ENCODE results near the gene DSCAML1. TPM values are rescaled to one million over a fixed set of nuclear protein-coding genes. Genes with fewer than 3 reads are reported as not detected.

DSCAML1 gene
- total and polyA plus RNA-seq, 5 donors from 2014 or later = 0.08 to 1.6 (median 0.30) TPM; not detected in 1

DNA sequence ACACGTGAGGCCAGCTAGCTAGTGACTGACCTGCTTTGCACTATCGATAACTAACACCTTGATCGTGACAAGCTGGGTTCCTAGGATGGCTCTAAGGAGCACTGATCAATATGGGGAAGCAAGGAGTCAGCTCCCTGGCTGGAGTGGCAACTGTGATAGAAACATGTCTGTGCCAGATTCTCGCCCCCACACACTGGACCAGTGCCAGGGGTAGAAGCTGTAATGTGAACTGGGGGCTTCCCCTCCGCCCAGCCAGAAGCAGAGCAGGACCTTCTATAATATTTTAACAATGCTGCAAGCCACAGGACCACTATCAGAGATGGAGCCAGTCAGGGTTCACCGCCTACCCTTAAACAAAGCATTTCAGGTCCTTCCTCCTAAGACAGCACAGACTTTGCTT, 96.5 kb downstream of the DSCAML1 start:
- peaks cover 3% of the 10 kb centered on the region for H3K27me3 ChIP-seq (ENCODE audit: control insufficient read depth, insufficient read depth, low read length)
- Mint-ChIP-seq H3K9me3 (no peaks in the 10 kb centered on the region), H3K4me1 (peaks cover 0 to 7% (median 2%) of the 10 kb centered on the region in 4 donors), H3K36me3 (no peaks in the 10 kb centered on the region), H3K27ac (no peak overlapping the region), H3K27me3 (no peaks in the 10 kb centered on the region), H3K4me3 (no peak overlapping the region)
- no peak overlapping the region for H3K4me3 ChIP-seq (ENCODE audit: low read depth, low read length)
- DNase-seq (no peak), ATAC-seq (ENCODE audit: low read depth in 2 of 2) (no peak)
- no peak overlapping the region for H3K27ac ChIP-seq (ENCODE audit: insufficient read depth, low read length, poor library complexity, severe bottlenecking)
- H3K36me3 ChIP-seq (ENCODE audit: control insufficient read depth, insufficient read depth, low read length) = no peaks in the 10 kb centered on the region
- H3K4me1 ChIP-seq (ENCODE audit: control insufficient read depth, insufficient read depth, low read length, poor library complexity, severe bottlenecking) = no peaks in the 10 kb centered on the region
- H3K9me3 ChIP-seq (ENCODE audit: control insufficient read depth in 2 of 2, low read length in 2 of 2) = no peaks in the 10 kb centered on the region

DNA sequence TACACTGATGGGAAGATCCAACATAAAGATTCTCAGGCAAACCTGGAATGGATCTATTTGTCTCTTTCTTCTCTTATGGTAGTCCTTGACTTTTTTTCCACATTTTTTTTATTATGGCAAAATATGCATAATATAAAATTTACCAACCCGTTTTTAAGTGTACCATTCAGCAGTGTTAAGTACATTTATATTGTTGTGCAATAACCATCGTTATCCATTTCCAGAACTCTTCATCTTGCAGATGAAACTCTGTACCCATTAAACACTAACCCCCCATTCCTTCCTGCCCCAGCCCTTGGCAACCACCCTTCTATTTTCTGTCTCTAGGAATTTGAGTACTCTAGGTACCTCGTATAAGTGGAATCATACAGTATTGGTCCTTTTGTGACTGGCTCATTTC, 99.7 kb downstream of the DSCAML1 start:
- DNase-seq = no peak
- Histone ChIP-seq H3K4me3 (ENCODE audit: low read depth, low read length) (no peak overlapping the region), H3K4me1 (ENCODE audit: control insufficient read depth, insufficient read depth, low read length, poor library complexity, severe bottlenecking) (no peaks in the 10 kb centered on the region), H3K9me3 (ENCODE audit: control insufficient read depth in 2 of 2, low read length in 2 of 2) (no peaks in the 10 kb centered on the region), H3K27me3 (ENCODE audit: control insufficient read depth, insufficient read depth, low read length) (no peaks in the 10 kb centered on the region), H3K36me3 (ENCODE audit: control insufficient read depth, insufficient read depth, low read length) (no peaks in the 10 kb centered on the region), H3K27ac (ENCODE audit: insufficient read depth, low read length, poor library complexity, severe bottlenecking) (no peak overlapping the region)
- Mint-ChIP-seq H3K4me3 (no peak overlapping the region), H3K27me3 (peaks cover 4% of the 10 kb centered on the region), H3K27ac (no peak overlapping the region), H3K36me3 (no peaks in the 10 kb centered on the region), H3K9me3 (no peaks in the 10 kb centered on the region), H3K4me1 (peaks cover 0 to 5% (median 2%) of the 10 kb centered on the region in 4 donors)
- ATAC-seq (ENCODE audit: low read depth in 2 of 2) = no peak

DNA sequence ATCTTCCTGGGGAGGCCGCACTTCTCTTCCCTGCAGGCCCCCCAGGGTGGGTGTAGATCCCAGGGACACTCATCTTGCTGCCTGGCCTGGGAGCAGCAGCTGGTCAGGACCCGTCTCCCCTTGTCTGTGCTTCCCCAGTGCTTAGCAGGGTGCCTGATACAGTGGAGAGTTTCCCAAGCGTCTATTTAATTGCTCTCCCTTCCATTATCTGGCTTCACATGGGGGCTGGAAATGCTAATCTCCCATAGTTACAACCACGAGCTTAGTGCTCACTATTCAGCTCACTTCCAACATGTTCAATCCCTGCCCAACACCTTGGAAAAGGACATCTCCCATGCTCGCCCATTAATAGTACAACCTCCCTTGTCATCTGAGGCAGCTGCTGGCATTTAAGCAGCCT, 100.5 kb downstream of the DSCAML1 start:
- Histone ChIP-seq H3K27ac (ENCODE audit: insufficient read depth, low read length, poor library complexity, severe bottlenecking) (no peak overlapping the region), H3K4me1 (ENCODE audit: control insufficient read depth, insufficient read depth, low read length, poor library complexity, severe bottlenecking) (no peaks in the 10 kb centered on the region), H3K27me3 (ENCODE audit: control insufficient read depth, insufficient read depth, low read length) (no peaks in the 10 kb centered on the region), H3K9me3 (ENCODE audit: control insufficient read depth in 2 of 2, low read length in 2 of 2) (no peaks in the 10 kb centered on the region), H3K36me3 (ENCODE audit: control insufficient read depth, insufficient read depth, low read length) (no peaks in the 10 kb centered on the region), H3K4me3 (ENCODE audit: low read depth, low read length) (no peak overlapping the region)
- Mint-ChIP-seq H3K27ac (no peak overlapping the region), H3K36me3 (no peaks in the 10 kb centered on the region), H3K4me1 (no peaks in the 10 kb centered on the region), H3K9me3 (no peaks in the 10 kb centered on the region), H3K27me3 (peaks cover 10% of the 10 kb centered on the region), H3K4me3 (no peak overlapping the region)
- ATAC-seq (ENCODE audit: low read depth in 2 of 2) (no peak), DNase-seq (no peak)

DNA sequence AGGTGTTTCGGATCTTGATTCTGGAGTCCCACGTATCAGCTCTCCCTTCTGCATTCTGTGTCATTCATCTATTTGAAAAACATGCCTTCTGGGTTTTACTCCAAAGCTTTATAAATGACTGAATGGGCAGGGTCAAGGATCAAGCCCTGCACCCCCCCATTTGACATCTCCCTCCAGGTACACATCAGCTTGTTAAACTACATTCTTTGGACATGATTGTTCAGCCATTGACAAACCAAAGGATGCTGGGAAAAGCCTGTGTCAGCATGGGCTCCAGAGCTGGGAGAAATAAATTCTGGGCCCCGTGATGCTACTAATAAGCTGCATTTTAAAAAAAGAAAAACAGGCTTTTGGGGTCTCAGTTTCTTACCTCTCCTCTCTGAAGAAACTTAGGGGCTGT, 103.7 kb downstream of the DSCAML1 start:
- H3K27me3 ChIP-seq (ENCODE audit: control insufficient read depth, insufficient read depth, low read length) = no peaks in the 10 kb centered on the region
- H3K27ac ChIP-seq (ENCODE audit: insufficient read depth, low read length, poor library complexity, severe bottlenecking) = no peak overlapping the region
- H3K9me3 Mint-ChIP-seq = no peaks in the 10 kb centered on the region
- no peak overlapping the region for H3K27ac Mint-ChIP-seq
- ATAC-seq (ENCODE audit: low read depth in 2 of 2) (no peak), DNase-seq (no peak)
- no peak overlapping the region for H3K4me3 ChIP-seq (ENCODE audit: low read depth, low read length)
- H3K4me1 ChIP-seq (ENCODE audit: control insufficient read depth, insufficient read depth, low read length, poor library complexity, severe bottlenecking) = no peaks in the 10 kb centered on the region
- H3K27me3 Mint-ChIP-seq = peaks cover 14% of the 10 kb centered on the region
- H3K4me1 Mint-ChIP-seq = no peaks in the 10 kb centered on the region
- no peaks in the 10 kb centered on the region for H3K9me3 ChIP-seq (ENCODE audit: control insufficient read depth in 2 of 2, low read length in 2 of 2)
- H3K4me3 Mint-ChIP-seq = no peak overlapping the region
- no peaks in the 10 kb centered on the region for H3K36me3 Mint-ChIP-seq
- no peaks in the 10 kb centered on the region for H3K36me3 ChIP-seq (ENCODE audit: control insufficient read depth, insufficient read depth, low read length)

DNA sequence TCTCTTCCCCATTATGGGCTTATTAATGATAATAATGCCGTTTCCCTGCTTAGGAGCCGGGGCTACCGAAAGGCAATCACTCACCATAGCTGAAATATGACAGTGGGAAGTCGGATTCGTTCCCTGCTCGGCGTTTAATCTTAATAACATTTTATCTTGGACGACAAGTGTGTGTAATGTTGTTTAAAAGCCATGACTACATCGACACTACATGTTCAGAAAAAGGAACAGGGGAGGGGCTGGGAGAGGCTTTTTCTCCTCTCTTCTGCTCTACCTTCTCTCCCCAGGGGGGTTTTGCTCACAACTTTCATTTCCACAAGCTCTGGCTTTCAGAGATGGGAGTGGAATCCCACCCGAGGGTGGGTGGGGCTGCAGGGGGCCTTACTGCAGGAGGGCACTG, 105.5 kb downstream of the DSCAML1 start:
- no peaks in the 10 kb centered on the region for H3K27me3 ChIP-seq (ENCODE audit: control insufficient read depth, insufficient read depth, low read length)
- no peaks in the 10 kb centered on the region for H3K9me3 ChIP-seq (ENCODE audit: control insufficient read depth in 2 of 2, low read length in 2 of 2)
- H3K4me1 ChIP-seq (ENCODE audit: control insufficient read depth, insufficient read depth, low read length, poor library complexity, severe bottlenecking) = no peaks in the 10 kb centered on the region
- no peaks in the 10 kb centered on the region for H3K36me3 ChIP-seq (ENCODE audit: control insufficient read depth, insufficient read depth, low read length)
- peaks cover 14% of the 10 kb centered on the region for H3K27me3 Mint-ChIP-seq
- H3K4me1 Mint-ChIP-seq = peaks cover 0 to 1% (median 0%) of the 10 kb centered on the region in 4 donors
- H3K27ac ChIP-seq (ENCODE audit: insufficient read depth, low read length, poor library complexity, severe bottlenecking) = no peak overlapping the region
- H3K27ac Mint-ChIP-seq = no peak overlapping the region
- no peak for DNase-seq
- H3K4me3 ChIP-seq (ENCODE audit: low read depth, low read length) = no peak overlapping the region
- ATAC-seq (ENCODE audit: low read depth in 2 of 2) = no peak
- no peak overlapping the region for H3K4me3 Mint-ChIP-seq
- peaks cover 3% of the 10 kb centered on the region for H3K36me3 Mint-ChIP-seq
- no peaks in the 10 kb centered on the region for H3K9me3 Mint-ChIP-seq

DNA sequence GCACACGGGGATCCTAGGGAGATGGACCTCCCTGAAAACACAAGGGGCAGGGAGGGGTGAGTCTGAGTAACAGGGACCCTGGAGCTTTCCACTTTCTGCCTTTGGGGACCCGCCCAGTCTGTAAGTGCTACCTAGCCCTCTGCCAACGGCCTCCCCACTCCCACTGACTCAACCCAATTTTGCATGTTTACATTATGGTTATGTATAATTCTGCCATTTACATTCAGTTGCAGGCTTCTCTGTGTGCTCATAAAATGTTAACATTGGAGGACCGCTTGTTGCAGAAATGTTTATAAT, 105.8 kb downstream of the DSCAML1 start:
- ATAC-seq (ENCODE audit: low read depth in 2 of 2) = no peak
- Histone ChIP-seq H3K27me3 (ENCODE audit: control insufficient read depth, insufficient read depth, low read length) (no peaks in the 10 kb centered on the region), H3K4me3 (ENCODE audit: low read depth, low read length) (no peak overlapping the region)

DNA sequence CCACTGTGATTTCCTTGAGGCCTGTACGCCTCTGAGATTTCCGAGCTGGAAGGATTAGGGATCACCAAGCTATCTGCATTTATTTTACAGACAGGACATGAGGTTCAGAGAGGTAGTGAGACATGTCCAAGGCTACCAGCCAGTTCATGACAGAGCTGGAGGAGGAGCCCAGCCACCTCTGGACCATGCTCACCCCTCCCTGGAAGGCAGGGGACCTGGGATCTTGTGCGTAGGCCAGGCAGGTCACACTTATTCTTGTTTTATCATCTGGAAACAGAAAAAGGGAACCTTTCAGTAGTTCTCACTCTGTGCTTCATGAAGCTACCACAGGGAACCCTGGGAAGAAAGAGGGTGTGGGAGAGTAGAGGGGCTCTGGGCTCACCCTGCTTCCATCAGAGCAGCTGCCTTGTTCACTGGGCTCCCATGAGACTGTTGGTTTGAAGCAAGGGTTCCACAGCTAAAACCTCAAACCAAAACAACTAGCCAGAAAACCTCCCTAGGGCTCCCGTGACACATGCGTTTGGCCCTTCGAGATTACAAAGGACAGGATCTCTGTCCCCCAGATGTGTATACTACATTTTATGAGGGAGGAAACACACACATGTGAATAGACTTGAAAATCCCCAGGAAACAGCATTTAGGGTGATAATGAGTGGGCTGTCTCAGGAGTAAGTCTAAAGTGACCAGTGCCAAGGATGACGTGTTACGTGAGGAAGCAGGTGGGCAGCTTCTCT, 106.4 kb downstream of the DSCAML1 start:
- Histone ChIP-seq H3K36me3 (ENCODE audit: control insufficient read depth, insufficient read depth, low read length) (no peaks in the 10 kb centered on the region), H3K9me3 (ENCODE audit: control insufficient read depth in 2 of 2, low read length in 2 of 2) (no peaks in the 10 kb centered on the region), H3K4me1 (ENCODE audit: control insufficient read depth, insufficient read depth, low read length, poor library complexity, severe bottlenecking) (no peaks in the 10 kb centered on the region), H3K27me3 (ENCODE audit: control insufficient read depth, insufficient read depth, low read length) (no peaks in the 10 kb centered on the region), H3K27ac (ENCODE audit: insufficient read depth, low read length, poor library complexity, severe bottlenecking) (no peak overlapping the region), H3K4me3 (ENCODE audit: low read depth, low read length) (no peak overlapping the region)
- H3K9me3 Mint-ChIP-seq = no peaks in the 10 kb centered on the region
- H3K27ac Mint-ChIP-seq = no peak overlapping the region
- ATAC-seq (ENCODE audit: low read depth in 2 of 2) = no peak
- peaks cover 3% of the 10 kb centered on the region for H3K36me3 Mint-ChIP-seq
- DNase-seq = no peak
- no peak overlapping the region for H3K4me3 Mint-ChIP-seq
- peaks cover 0 to 1% (median 0%) of the 10 kb centered on the region in 4 donors for H3K4me1 Mint-ChIP-seq
- H3K27me3 Mint-ChIP-seq = peaks cover 14% of the 10 kb centered on the region

More for the DNA sequence above, 105.8 kb downstream of the DSCAML1 start:
- Histone ChIP-seq H3K4me1 (ENCODE audit: control insufficient read depth, insufficient read depth, low read length, poor library complexity, severe bottlenecking) (no peaks in the 10 kb centered on the region), H3K27ac (ENCODE audit: insufficient read depth, low read length, poor library complexity, severe bottlenecking) (no peak overlapping the region), H3K9me3 (ENCODE audit: control insufficient read depth in 2 of 2, low read length in 2 of 2) (no peaks in the 10 kb centered on the region), H3K36me3 (ENCODE audit: control insufficient read depth, insufficient read depth, low read length) (no peaks in the 10 kb centered on the region)
- Mint-ChIP-seq H3K36me3 (peaks cover 3% of the 10 kb centered on the region), H3K4me3 (no peak overlapping the region), H3K9me3 (no peaks in the 10 kb centered on the region), H3K27me3 (peaks cover 14% of the 10 kb centered on the region), H3K4me1 (peaks cover 0 to 1% (median 0%) of the 10 kb centered on the region in 4 donors), H3K27ac (no peak overlapping the region)
- DNase-seq = no peak

DNA sequence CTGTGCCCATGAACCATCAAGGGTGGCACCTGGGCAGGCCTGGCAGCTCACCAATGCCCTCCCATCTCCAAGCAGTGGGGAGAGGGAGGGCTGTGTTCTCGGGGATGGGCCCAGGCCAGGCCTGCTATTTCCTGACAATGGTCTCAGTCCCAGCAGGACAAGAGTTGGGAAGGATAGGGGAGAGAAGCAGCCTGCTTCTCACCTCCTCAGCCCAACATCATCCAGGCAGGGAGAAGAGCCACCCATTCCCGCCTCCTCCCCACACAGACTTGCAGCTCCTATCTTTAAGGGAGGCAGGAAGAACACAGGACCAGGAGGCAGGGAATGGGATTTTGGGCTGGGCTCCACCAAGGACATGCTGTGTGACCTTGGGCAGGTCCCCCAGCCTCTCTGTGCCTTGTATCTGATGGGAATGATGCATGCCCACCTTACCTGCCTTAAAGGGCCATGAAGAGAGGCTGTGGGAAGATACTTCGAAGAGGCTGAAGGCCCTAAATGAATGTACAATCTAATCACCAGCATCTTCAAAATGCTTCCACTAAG, 108.7 kb downstream of the DSCAML1 start:
- H3K9me3 Mint-ChIP-seq = no peaks in the 10 kb centered on the region
- no peak overlapping the region for H3K27ac Mint-ChIP-seq
- Histone ChIP-seq H3K27me3 (ENCODE audit: control insufficient read depth, insufficient read depth, low read length) (no peaks in the 10 kb centered on the region), H3K27ac (ENCODE audit: insufficient read depth, low read length, poor library complexity, severe bottlenecking) (no peak overlapping the region), H3K4me1 (ENCODE audit: control insufficient read depth, insufficient read depth, low read length, poor library complexity, severe bottlenecking) (no peaks in the 10 kb centered on the region), H3K4me3 (ENCODE audit: low read depth, low read length) (no peak overlapping the region), H3K9me3 (ENCODE audit: control insufficient read depth in 2 of 2, low read length in 2 of 2) (no peaks in the 10 kb centered on the region), H3K36me3 (ENCODE audit: control insufficient read depth, insufficient read depth, low read length) (no peaks in the 10 kb centered on the region)
- H3K36me3 Mint-ChIP-seq = peaks cover 3% of the 10 kb centered on the region
- H3K27me3 Mint-ChIP-seq = peaks cover 14% of the 10 kb centered on the region
- peaks cover 0 to 1% (median 0%) of the 10 kb centered on the region in 4 donors for H3K4me1 Mint-ChIP-seq
- H3K4me3 Mint-ChIP-seq = no peak overlapping the region
- ATAC-seq (ENCODE audit: low read depth in 2 of 2) (no peak), DNase-seq (no peak)
